DMS153 treated with DMSO at 0.1 percent for 48 hours (cell line): Measurements from ENCODE around the gene POLR1C.
"Not testable (repeated sequence)": the region's sequence is repeated elsewhere in the genome, so short reads cannot be mapped to it uniquely, and the experiment has no call there.

Source experiments
- DNase-seq: peaks from one replicate; lab custom pipeline; 2025; ENCODE audit not compliant: unreplicated experiment; lab: John Stamatoyannopoulos, UW

POLR1C gene

GRCh38 chr6:43557620-43558019 is 40.7 kb downstream of the POLR1C start:
- DNase-seq: not testable (repeated sequence)

GRCh38 chr6:43559328-43559727 is 42.4 kb downstream of the POLR1C start:
- no peak for DNase-seq

DNA sequence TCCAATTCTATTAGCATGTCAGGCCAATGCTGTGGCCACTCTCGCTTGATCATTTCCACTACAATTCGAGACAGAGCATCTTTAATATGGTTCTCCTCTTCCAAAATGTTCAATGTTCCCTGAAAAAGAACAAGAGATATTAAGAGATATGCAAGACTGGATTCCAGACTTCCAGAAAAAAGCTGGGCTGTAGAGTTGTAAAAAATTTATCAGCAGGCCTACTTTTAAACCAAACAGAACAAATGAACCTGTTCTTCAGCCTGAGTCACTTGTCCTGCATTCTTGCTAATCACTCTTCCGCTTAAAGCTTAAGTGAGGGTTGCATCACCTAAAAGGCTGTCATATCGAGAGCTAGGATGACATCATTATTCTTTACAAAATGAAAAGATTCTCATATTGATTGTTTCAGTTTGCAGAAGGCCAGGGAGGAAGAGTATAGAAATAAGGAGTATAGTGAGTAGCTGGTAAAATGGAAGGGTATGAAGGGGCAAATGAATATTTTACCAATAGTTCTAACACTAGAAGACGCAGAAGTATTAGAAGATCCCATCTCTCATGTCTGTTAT is 54.1 kb downstream of the POLR1C start:
- no peak for DNase-seq
